Stimulated activated CD4-positive, alpha-beta T cell treated with anti-CD3 and anti-CD28 coated beads, Interleukin-15, amount 100 ng/mL, for 24 hours (primary cell): Measurements from ENCODE around the gene BICDL2.
"Not testable (repeated sequence)": the region's sequence is repeated elsewhere in the genome, so short reads cannot be mapped to it uniquely, and the experiment has no call there.

Experiments
- DNase-seq: peaks from one replicate; pipeline ENCODE4 v3.0.0-alpha.2; 2020

Gene BICDL2

GRCh38 chr16:3065069-3065741 lies 28.5 kb upstream of the BICDL2 start, which contains the start of gene IL32:
Gene IL32, plus strand, starts transcription at chr16:3065640. Its CDS starts 172 bp downstream, at chr16:3065812.
- peak; percentile 86 for DNase-seq

GRCh38 chr16:3063625-3064386 lies 27.1 kb upstream of the BICDL2 start:
- DNase-seq = no peak

- DNase-seq = no peak
These were observed 25.8 kb upstream of the BICDL2 start for GRCh38 chr16:3062553-3062952.

- DNase-seq = no peak
These were observed 23.8 kb upstream of the BICDL2 start for GRCh38 chr16:3060339-3061127.

- no peak for DNase-seq
These were observed 23.0 kb upstream of the BICDL2 start for GRCh38 chr16:3059723-3060242.

- peak; percentile 91 for DNase-seq
These were observed 22.4 kb upstream of the BICDL2 start for GRCh38 chr16:3059041-3059722.

- DNase-seq = peak; percentile 64
These were observed 21.6 kb upstream of the BICDL2 start for GRCh38 chr16:3058139-3059030.

- no peak for DNase-seq
These were observed 20.7 kb upstream of the BICDL2 start for GRCh38 chr16:3057181-3058138.

- no peak for DNase-seq
These were observed 19.8 kb upstream of the BICDL2 start for GRCh38 chr16:3056336-3057180.

- not testable (repeated sequence) for DNase-seq
These were observed 19.0 kb upstream of the BICDL2 start for GRCh38 chr16:3055734-3056115.

GRCh38 chr16:3054965-3055733 lies 18.4 kb upstream of the BICDL2 start:
- no peak for DNase-seq

- not testable (repeated sequence) for DNase-seq
These were observed 16.6 kb upstream of the BICDL2 start for GRCh38 chr16:3053330-3053710.

GRCh38 chr16:3052571-3053329 lies 16.0 kb upstream of the BICDL2 start:
- DNase-seq = not testable (repeated sequence)

GRCh38 chr16:3051494-3051893 lies 14.8 kb upstream of the BICDL2 start:
- no peak for DNase-seq

- no peak for DNase-seq
These were observed 14.3 kb upstream of the BICDL2 start for GRCh38 chr16:3051009-3051408.

GRCh38 chr16:3050487-3050886 lies 13.7 kb upstream of the BICDL2 start:
- no peak for DNase-seq

GRCh38 chr16:3049921-3050481 lies 13.3 kb upstream of the BICDL2 start:
- no peak for DNase-seq

GRCh38 chr16:3047387-3047720 lies 10.6 kb upstream of the BICDL2 start:
- no peak for DNase-seq
